DMS 273 treated with DMSO at 0.1 percent for 48 hours (cell line): Measurements from ENCODE around the gene ANK2.
"Not testable (repeated sequence)": the region's sequence is repeated elsewhere in the genome, so short reads cannot be mapped to it uniquely, and the experiment has no call there.

Experiments used
- DNase-seq: peaks from one replicate; lab custom pipeline; 2025; lab: John Stamatoyannopoulos, UW

The ANK2 gene

DNA sequence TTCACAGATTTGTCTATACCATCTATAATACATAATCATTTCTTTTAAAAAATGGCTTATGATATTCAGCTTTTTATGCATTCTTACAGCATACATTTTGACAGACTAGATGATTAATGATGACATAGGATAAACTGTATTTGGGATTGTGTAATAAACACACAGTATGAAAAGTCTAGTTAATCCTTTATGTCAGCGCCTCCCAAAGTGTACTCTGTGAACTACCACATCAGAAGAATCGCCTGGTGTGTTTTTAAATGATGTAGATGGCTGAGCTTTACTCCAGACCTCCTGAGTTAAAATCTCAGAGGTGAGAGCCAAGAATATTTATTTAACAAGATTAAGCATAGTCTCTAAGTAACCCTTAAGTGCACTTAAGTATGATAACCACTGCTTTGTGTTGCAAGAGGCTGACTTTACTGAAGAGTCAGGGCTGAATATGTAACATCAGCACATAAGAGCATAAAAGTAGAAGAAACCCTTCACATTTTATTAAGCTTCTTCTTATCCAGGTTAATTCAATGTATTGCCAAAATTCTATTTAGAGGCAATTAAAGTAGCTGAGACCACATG lies 104.2 kb downstream of the ANK2 start:
- DNase-seq, result no peak

GRCh38 chr4:113154281-113154680 lies 104.8 kb downstream of the ANK2 start:
- no peak for DNase-seq

DNA sequence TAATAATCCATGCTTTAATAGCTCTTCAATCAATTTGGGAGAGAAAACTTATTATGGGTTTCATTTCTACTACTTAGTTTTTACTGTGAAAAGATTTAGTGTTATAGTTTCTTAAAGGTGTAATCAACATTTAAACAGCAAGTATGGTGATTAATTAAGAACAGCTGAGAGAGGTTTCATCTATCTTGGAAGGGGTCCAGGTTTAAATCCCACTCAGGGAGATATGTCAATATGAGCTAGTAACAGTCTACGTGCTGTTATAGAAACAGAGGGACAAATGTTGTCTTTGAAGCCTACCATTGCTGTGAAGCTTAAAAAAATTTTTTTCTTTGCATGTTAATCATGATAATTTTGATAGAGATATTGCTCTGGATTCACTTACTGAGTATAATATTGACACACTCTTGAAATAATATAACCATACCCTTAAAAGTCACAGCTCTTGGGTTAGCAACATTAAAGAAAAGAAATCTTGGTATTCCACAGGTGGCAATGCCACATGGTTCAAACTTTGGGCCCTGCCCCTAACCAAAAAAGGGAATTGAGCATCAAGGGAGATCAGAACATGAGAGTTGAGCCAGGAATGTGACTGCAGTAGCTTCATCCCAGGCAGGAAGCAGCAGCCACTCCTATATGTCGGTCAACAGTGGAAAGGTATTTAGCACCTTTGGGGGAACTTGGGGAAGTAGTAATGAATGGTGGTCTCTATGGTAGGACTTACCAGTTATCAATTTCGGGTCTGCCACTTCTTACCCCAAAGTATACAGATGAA lies 107.8 kb downstream of the ANK2 start:
- DNase-seq, result no peak

DNA sequence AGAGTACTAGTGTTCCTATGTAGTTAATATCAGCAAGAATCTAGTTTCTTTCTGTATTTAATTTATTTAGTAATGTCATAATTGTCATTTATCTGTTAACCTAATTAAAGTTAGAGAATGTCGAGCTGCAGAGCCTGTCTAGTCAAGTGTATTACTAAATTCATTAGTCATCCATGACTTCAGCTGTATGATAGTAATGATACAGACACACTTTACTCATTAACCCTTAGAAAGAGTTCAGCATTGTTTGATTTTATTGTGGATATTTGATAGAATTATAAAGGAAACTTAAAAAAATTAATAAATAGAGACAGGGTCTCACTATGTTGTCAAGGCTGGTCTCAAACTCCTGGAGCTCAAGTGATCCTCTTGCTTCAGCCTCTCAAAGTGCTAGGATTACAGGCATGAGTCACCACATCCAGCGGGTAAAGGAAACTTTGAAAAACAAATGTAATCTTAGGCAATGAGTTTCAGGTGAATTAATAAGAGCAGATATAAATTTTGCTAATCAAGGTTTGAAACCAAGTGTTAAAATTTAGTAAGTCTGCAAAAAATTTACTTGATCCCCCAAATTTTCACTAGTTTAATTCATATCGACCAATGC lies 110.6 kb downstream of the ANK2 start:
- no peak for DNase-seq

- DNase-seq, result no peak
These were observed 111.1 kb downstream of the ANK2 start for GRCh38 chr4:113160548-113160947.

- no peak for DNase-seq
These were observed 112.6 kb downstream of the ANK2 start for GRCh38 chr4:113162089-113162488.

GRCh38 chr4:113169368-113169767 lies 119.9 kb downstream of the ANK2 start:
- no peak for DNase-seq

- DNase-seq, result no peak
These were observed 120.8 kb downstream of the ANK2 start for GRCh38 chr4:113170115-113170804.

- no peak for DNase-seq
These were observed 121.5 kb downstream of the ANK2 start for GRCh38 chr4:113170805-113171468.

DNA sequence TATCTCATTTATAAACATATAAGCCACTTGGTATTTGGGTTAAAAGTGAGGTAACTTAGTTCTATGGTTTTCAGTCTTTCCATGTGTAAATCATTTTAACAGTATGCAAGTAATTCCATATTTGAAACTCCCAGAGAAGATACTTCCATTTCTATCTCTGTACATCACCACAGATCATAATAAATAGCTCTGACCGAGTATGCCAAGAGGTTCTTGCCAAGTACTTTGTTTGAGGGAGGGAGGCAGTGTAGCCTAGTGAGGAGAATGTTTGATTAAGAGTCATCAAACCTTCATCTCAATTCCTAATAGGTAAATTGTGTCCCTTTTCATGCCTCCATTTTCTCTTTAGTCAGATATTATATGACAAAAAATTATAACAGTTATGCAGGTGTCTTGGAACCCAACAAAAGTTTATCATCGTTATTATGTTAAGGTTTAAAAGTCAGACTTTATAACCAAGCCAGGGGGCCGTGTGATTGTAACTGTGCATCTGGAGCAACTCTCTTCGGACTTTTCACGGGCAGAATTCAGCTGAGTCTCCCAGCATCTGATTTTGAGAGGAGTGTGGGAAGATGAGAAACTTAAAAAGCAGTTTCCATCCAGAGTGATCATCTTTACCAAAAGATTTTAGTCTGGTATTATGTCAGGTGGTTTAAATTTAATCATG lies 123.8 kb downstream of the ANK2 start:
- no peak for DNase-seq

- no peak for DNase-seq
These were observed 124.4 kb downstream of the ANK2 start for GRCh38 chr4:113173793-113174264.

DNA sequence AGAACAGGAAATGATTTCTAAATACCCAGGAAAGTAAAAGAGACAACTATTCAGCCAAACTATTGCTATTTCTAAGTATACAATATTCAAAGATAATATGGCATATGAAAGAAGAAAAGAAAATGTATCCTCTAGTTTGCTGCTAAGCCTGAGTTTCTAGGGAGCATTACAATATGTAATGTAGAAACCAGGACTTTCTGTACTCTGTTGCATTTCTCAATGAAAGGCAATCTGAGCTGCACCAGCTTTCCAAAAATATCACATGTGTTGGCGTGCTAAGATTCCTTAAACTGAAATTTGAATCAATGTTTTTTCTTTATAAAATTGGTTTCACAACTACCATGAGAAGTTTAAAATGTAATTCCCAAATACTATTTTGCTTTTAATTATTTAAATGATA lies 129.6 kb downstream of the ANK2 start:
- no peak for DNase-seq

- no peak for DNase-seq
These were observed 130.5 kb downstream of the ANK2 start for GRCh38 chr4:113179996-113180395.

DNA sequence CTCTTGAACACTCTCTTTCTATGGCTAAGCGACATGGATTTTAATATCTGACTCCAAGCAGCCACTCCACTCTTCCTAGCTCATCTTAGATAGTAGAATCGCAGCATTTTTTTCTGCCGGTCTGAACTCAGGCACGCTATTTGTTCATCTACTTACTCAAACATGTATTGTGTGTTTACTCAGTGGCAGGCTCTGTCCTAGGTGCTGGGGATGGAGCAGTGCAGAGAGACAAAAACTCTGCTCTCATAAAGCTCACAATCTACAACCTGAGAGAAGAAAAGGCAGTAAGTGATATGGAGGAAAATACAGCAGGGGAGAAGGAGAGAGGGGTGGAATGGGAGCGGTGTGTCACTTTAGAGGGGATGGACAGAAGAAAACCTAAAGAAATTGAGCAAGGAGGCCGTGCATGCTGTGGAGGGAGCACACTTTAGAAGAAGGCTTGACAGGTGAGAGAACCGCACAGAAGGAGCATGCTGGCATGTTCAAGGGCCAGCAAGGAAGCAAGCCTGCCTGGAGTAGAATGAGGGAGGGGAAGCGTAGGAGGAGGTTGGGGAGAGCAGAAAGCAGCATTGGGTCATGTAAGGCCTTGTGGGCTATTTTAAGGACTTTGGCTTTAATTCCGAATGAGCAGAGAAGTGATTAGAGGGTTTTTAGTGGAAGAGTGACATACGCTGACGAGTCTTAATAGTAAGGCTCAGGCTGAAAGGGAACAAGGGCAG lies 132.0 kb downstream of the ANK2 start:
- no peak for DNase-seq

DNA sequence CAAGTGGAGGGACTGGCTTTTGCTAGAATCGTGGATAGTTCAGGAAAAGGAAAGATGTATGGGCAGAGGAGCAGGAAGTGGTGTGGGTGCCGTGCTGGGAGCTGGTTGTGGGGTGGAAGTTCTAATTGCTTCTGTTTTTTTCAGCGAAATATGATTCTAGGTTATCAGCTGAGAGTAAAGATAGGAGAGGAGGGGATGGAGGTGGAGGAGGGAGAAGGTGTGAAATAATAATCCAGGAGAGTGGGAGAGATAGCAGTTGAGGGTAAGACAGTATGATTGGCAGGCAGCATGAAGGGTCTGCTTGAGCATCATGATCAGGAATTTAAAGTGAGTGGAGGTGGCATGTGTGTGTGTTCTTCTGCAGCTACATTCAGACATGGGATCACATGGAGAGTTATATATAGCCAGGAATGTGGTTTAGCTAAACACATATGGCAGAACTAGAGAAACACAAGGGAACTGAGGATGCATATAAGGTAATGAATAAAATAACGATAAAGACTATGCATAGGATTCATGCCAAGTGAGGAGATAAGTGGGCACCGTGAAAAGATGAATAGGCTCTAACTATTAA lies 133.7 kb downstream of the ANK2 start:
- no peak for DNase-seq

DNA sequence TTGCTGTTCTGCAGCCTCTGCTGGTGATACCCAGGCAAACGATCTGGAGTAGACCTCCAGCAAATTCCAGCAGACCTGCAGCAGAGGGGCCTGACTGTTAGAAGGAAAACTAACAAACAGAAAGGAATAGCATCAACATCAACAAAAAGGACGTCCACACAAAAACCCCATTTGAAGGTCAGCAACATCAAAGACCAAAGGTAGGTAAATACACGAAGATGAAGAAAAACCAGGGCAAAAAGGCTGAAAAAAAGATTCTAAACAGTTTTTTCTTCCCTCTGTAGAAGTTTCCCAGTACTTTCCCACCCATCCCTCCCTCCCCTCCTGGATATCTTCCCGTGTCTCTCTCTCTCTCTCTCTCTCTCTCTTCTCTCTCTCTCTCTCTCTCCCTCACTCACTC lies 136.8 kb downstream of the ANK2 start:
- not testable (repeated sequence) for DNase-seq

DNA sequence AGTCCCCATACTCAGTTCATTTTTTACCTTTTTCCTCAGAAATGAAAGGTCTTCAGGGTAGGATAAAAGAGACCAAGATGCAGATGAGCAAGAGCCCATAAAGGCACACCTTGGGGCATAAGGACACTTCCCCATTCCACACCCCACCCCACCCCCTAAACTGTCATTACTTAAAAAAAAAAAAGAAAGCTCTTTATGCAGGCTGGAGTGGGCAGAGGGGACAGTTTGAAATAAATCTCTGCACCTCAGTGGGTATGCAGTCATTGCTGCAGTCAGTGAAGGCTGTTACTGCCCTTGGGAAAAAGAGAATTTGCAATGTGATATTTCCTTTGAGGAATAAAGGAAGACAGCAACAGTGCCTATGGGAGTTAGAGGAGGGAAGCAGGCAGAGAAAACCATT lies 137.5 kb downstream of the ANK2 start:
- DNase-seq, result no peak

DNA sequence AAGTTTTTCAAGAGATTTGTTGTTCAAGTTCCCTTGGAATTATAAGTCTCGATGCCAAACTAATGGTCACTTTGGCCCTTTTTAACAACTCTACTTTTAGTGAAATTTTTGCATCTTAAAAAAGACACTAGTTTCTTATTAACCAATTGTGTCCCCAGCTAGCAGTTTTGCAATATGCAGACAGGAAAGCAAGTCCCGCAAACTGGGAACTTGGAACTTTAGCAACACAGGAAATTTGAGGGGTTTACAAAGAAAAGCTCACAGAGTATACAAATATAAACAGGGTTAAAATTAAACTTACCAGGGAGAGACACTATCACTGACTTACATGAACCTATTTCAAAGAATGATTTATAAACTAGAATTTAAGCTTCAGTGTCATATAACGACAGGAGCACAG lies 137.9 kb downstream of the ANK2 start:
- DNase-seq, result no peak

DNA sequence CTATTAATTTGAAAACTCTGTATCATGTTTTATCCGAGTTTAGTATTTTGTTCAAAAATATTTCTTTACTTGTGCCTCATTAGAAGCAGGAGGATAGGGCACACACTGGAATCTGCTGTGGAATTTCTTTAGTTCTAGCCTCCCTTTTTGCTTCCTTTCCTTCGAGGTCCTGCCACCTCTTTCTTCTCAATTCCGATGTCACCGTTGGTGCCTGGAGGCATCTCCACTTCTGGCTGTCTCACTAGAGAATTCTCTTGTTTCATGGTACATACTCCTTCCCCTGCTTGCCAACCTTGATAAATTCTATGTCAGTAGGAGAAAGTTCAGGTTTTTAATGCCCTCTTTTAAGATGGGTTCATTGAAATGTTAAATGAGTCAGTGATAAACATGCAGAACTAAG lies 140.1 kb downstream of the ANK2 start:
- no peak for DNase-seq

GRCh38 chr4:113209153-113209552 lies 159.7 kb downstream of the ANK2 start:
- DNase-seq, result no peak
